GM12878 (cell line): Measurements from ENCODE around the gene CHAF1A. TPM values are rescaled to one million over a fixed set of nuclear protein-coding genes. Genes with fewer than 3 reads are reported as not detected.

ENCODE experiments used
- BHLHE40 ChIP-seq, 2 experiments: fragments of 450-650 bp in 1 of 2; IDR thresholded peaks; 2 replicates each; pipeline ENCODE4 v1.6.1; 2011 to 2017; ENCODE audit warnings: low read depth in 2 of 2, borderline replicate concordance in 1 of 2, improper control_type of control experiment in 1 of 2, low read length in 1 of 2, mild to moderate bottlenecking in 1 of 2
- IKZF2 ChIP-seq, 2 experiments: fragments of 450-650 bp; IDR thresholded peaks; 2 replicates each; pipeline ENCODE4 v1.6.1; 2017; ENCODE audit warnings: mild to moderate bottlenecking in 2 of 2, moderate library complexity in 2 of 2
- IRF3 ChIP-seq: fragments of 450-650 bp; IDR thresholded peaks from 2 replicates; pipeline ENCODE4 v1.6.1; 2014; ENCODE audit warnings: mild to moderate bottlenecking
- MEF2B ChIP-seq: fragments of 450-650 bp; IDR thresholded peaks from 2 replicates; pipeline ENCODE4 v1.6.1; 2018; ENCODE audit warnings: mild to moderate bottlenecking, moderate library complexity; ENCODE audit not compliant: partially characterized antibody, poor library complexity, severe bottlenecking
- MTA3 ChIP-seq: IDR thresholded peaks from 2 replicates; pipeline ENCODE4 v1.6.1; 2012; ENCODE audit warnings: low read length, inconsistent platforms, borderline replicate concordance
- MYC ChIP-seq: IDR thresholded peaks from 2 replicates; pipeline ENCODE4 v1.6.1; 2011; ENCODE audit warnings: mild to moderate bottlenecking, low read length, moderate library complexity, inconsistent platforms; ENCODE audit not compliant: insufficient read depth, insufficient replicate concordance, insufficient read length, severe bottlenecking
- NKRF ChIP-seq: fragments of 450-650 bp; conservative IDR thresholded peaks from 2 replicates; pipeline ENCODE4 v1.6.1; 2017; ENCODE audit warnings: mild to moderate bottlenecking, moderate library complexity
- RCOR1 ChIP-seq: conservative IDR thresholded peaks from 2 replicates; pipeline ENCODE4 v1.6.1; 2012; ENCODE audit warnings: low read depth, low read length, improper control_type of control experiment
- STAT1 ChIP-seq: fragments of 450-650 bp; conservative IDR thresholded peaks from 2 replicates; pipeline ENCODE4 v1.6.1; 2014; ENCODE audit warnings: antibody characterized with exemption, mild to moderate bottlenecking
- ZZZ3 ChIP-seq: IDR thresholded peaks from 2 replicates; pipeline ENCODE4 v1.6.1; 2011; ENCODE audit warnings: low read depth; ENCODE audit not compliant: control insufficient read depth, insufficient read length
- polyA plus RNA-seq, 11 experiments: library from polyadenylated mRNA; depleted of rRNA in 4 of 11; unstranded in 6 of 11; stranded (reverse) in 5 of 11; fragments of >200 nt; fragmentation: Nextera tagmentation in 4 of 11; fragmentation: Illumina TruSeq in 1 of 11; extraction: Ambion mirVana in 4 of 11; extraction: Trizol in 1 of 11; gene quantifications; 1 replicate in 1 of 11; 2 replicates in 10 of 11; pipeline versions ENCODE4 v1.2.1 to v1.2.3, GENCODE V29; 2011 to 2016; ENCODE audit warnings: inconsistent platforms in 2 of 11, missing spikeins in 2 of 11, low read depth in 1 of 11
- total RNA-seq, 4 experiments: library from RNA; depleted of rRNA in 3 of 4; stranded (reverse); fragments of >200 nt in 3 of 4; fragmentation: Illumina TruSeq in 1 of 4; extraction: Trizol in 1 of 4; gene quantifications; 2 replicates each; pipeline versions ENCODE4 v1.2.1 to v1.2.3, GENCODE V29; 2013 to 2021
- TF ChIP-seq, protein P1 (sequence below): fragments of 450-650 bp; formaldehyde crosslinking; IDR thresholded peaks from 2 replicates; pipeline ENCODE4 v1.4.0; 2020; ENCODE audit warnings: mild to moderate bottlenecking, moderate library complexity
- TF ChIP-seq, protein P2 (sequence below): IDR thresholded peaks from 2 replicates; pipeline ENCODE4 v1.6.1; 2012; ENCODE audit warnings: mild to moderate bottlenecking, low read depth, low read length

CHAF1A gene
- total and polyA plus RNA-seq, 10 of the 15 experiments (the other 5 are each of a cell fraction or from before 2014, with no cell fraction given): 1.3 to 69.1 (median 34.2) TPM

DNA sequence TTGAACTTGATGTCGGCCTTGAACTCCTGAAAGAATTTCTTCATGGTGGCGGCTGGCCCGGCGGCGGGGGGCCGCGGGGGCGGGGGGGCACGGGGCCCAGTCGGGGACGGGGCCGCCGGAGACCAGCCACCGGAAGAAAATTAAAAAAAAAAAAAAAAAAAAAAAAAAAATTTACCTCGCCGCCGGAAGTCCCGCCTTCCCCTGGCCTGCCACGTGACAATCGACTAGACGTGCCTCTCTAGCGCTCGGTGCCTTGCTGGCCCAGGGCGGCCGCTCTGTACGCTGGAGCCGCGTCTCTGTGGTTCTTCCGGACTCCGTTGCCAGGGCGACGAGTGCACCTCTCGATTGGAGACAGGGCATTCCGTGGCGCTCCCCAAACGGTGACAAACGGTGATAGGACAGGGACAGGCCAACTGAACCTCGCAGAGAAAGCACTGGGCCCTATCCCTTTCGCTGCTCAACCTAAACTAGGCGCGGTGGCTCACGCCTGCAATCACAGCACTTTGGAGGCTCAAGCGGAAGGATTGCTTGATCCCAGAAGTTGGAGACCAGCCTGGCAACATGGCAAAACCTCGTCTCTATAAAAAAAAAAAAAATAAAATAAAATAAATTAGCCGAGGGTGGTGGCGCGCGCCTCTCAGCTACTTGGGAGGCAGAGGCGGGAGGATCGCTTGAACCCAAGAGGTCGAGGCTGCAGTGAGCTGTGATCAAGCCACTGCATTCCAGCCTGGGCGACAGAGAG is 55.4 kb downstream of the CHAF1A start, which contains the start of gene UBXN6 (continued):
- TF ChIP-seq IRF3: no peak
- no peak for TF ChIP-seq ZZZ3
- TF ChIP-seq MTA3: no peak
- TF ChIP-seq, protein P1, sequence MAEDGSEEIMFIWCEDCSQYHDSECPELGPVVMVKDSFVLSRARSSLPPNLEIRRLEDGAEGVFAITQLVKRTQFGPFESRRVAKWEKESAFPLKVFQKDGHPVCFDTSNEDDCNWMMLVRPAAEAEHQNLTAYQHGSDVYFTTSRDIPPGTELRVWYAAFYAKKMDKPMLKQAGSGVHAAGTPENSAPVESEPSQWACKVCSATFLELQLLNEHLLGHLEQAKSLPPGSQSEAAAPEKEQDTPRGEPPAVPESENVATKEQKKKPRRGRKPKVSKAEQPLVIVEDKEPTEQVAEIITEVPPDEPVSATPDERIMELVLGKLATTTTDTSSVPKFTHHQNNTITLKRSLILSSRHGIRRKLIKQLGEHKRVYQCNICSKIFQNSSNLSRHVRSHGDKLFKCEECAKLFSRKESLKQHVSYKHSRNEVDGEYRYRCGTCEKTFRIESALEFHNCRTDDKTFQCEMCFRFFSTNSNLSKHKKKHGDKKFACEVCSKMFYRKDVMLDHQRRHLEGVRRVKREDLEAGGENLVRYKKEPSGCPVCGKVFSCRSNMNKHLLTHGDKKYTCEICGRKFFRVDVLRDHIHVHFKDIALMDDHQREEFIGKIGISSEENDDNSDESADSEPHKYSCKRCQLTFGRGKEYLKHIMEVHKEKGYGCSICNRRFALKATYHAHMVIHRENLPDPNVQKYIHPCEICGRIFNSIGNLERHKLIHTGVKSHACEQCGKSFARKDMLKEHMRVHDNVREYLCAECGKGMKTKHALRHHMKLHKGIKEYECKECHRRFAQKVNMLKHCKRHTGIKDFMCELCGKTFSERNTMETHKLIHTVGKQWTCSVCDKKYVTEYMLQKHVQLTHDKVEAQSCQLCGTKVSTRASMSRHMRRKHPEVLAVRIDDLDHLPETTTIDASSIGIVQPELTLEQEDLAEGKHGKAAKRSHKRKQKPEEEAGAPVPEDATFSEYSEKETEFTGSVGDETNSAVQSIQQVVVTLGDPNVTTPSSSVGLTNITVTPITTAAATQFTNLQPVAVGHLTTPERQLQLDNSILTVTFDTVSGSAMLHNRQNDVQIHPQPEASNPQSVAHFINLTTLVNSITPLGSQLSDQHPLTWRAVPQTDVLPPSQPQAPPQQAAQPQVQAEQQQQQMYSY (CRISPR knock-in tag): no peak
- TF ChIP-seq RCOR1: no peak
- TF ChIP-seq MEF2B: peak; percentile 44
- no peak for TF ChIP-seq MYC
- TF ChIP-seq BHLHE40 (IDR thresholded peaks at IDR 0.05; ENCODE audit: borderline replicate concordance in 1 of 2, low read depth in 2 of 2, low read length in 1 of 2): peak; percentile 73 to 85; a peak in 3 of 4 replicates
- TF ChIP-seq NKRF: peak; percentile 52
- TF ChIP-seq, protein P2, sequence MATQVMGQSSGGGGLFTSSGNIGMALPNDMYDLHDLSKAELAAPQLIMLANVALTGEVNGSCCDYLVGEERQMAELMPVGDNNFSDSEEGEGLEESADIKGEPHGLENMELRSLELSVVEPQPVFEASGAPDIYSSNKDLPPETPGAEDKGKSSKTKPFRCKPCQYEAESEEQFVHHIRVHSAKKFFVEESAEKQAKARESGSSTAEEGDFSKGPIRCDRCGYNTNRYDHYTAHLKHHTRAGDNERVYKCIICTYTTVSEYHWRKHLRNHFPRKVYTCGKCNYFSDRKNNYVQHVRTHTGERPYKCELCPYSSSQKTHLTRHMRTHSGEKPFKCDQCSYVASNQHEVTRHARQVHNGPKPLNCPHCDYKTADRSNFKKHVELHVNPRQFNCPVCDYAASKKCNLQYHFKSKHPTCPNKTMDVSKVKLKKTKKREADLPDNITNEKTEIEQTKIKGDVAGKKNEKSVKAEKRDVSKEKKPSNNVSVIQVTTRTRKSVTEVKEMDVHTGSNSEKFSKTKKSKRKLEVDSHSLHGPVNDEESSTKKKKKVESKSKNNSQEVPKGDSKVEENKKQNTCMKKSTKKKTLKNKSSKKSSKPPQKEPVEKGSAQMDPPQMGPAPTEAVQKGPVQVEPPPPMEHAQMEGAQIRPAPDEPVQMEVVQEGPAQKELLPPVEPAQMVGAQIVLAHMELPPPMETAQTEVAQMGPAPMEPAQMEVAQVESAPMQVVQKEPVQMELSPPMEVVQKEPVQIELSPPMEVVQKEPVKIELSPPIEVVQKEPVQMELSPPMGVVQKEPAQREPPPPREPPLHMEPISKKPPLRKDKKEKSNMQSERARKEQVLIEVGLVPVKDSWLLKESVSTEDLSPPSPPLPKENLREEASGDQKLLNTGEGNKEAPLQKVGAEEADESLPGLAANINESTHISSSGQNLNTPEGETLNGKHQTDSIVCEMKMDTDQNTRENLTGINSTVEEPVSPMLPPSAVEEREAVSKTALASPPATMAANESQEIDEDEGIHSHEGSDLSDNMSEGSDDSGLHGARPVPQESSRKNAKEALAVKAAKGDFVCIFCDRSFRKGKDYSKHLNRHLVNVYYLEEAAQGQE: no peak
- no peak for TF ChIP-seq IKZF2 (IDR thresholded peaks at IDR 0.05)
- no peak for TF ChIP-seq STAT1
